RWPE2 (cell line): ENCODE results near the gene TMEM134.

ENCODE experiments used
- ATAC-seq: fragments of 200-7000 bp; cut with Tn5 transposase; 3 replicates; pipeline ENCODE4 v1.9.1; 2021; ENCODE audit warnings: low read depth
- DNase-seq: peaks from one replicate; pipeline ENCODE4 v3.0.0-alpha.2; 2020; ENCODE audit warnings: low spot score
- H3K27ac ChIP-seq: fragments of 450-650 bp; 2 replicates; pipeline ENCODE4 v1.5.1; 2017; ENCODE audit warnings: mild to moderate bottlenecking; ENCODE audit not compliant: poor library complexity, severe bottlenecking
- H3K27me3 ChIP-seq: fragments of 250-450 bp; sonication (Bioruptor Pico); 2 replicates; pipeline ENCODE4 v1.5.1; 2021; ENCODE audit warnings: mild to moderate bottlenecking, moderate library complexity; ENCODE audit not compliant: insufficient read depth, poor library complexity, severe bottlenecking
- H3K36me3 ChIP-seq: fragments of 250-450 bp; sonication (Bioruptor Pico); 2 replicates; pipeline ENCODE4 v1.5.1; 2020; ENCODE audit warnings: low read depth, mild to moderate bottlenecking, moderate library complexity
- H3K4me1 ChIP-seq: fragments of 250-450 bp; sonication (Bioruptor Pico); 2 replicates; pipeline ENCODE4 v1.5.1; 2021; ENCODE audit warnings: mild to moderate bottlenecking, moderate library complexity; ENCODE audit not compliant: insufficient read depth, poor library complexity, severe bottlenecking
- H3K4me3 ChIP-seq: fragments of 250-450 bp; sonication (Bioruptor Pico); 2 replicates; pipeline ENCODE4 v1.5.1; 2021; ENCODE audit warnings: mild to moderate bottlenecking, moderate library complexity; ENCODE audit not compliant: severe bottlenecking
- H3K9me3 ChIP-seq: fragments of 250-450 bp; sonication (Bioruptor Pico); 2 replicates; pipeline ENCODE4 v1.5.1; 2021; ENCODE audit warnings: mild to moderate bottlenecking, moderate library complexity; ENCODE audit not compliant: severe bottlenecking
- CTCF ChIP-seq: fragments of 450-650 bp; IDR thresholded peaks from one replicate; pipeline ENCODE4 v1.5.1; 2017; ENCODE audit warnings: mild to moderate bottlenecking, moderate library complexity; ENCODE audit not compliant: poor library complexity, severe bottlenecking

TMEM134 gene

GRCh38 chr11:67413266-67413849 is 55.7 kb downstream of the TMEM134 start:
- H3K27me3 ChIP-seq, result no peaks in the 10 kb centered on the region
- DNase-seq, result no peak
- no peak overlapping the region for H3K27ac ChIP-seq
- ATAC-seq, result no peak
- H3K9me3 ChIP-seq, result no peaks in the 10 kb centered on the region
- no peak for TF ChIP-seq CTCF
- no peaks in the 10 kb centered on the region for H3K36me3 ChIP-seq
- no peaks in the 10 kb centered on the region for H3K4me1 ChIP-seq
- H3K4me3 ChIP-seq, result no peak overlapping the region

- no peak for TF ChIP-seq CTCF
- Histone ChIP-seq H3K4me1 (no peaks in the 10 kb centered on the region), H3K27ac (no peak overlapping the region), H3K27me3 (no peaks in the 10 kb centered on the region), H3K36me3 (no peaks in the 10 kb centered on the region), H3K4me3 (no peak overlapping the region), H3K9me3 (no peaks in the 10 kb centered on the region)
- DNase-seq, result no peak
- ATAC-seq, result no peak
Measured at GRCh38 chr11:67412495-67413179, 56.4 kb downstream of the TMEM134 start.

GRCh38 chr11:67411785-67412152 is 57.3 kb downstream of the TMEM134 start:
- Histone ChIP-seq H3K4me1 (no peaks in the 10 kb centered on the region), H3K4me3 (no peak overlapping the region), H3K9me3 (no peaks in the 10 kb centered on the region), H3K27me3 (no peaks in the 10 kb centered on the region), H3K36me3 (no peaks in the 10 kb centered on the region), H3K27ac (no peak overlapping the region)
- no peak for TF ChIP-seq CTCF
- peak; percentile 3; the same call in 1 of the 3 replicates for ATAC-seq
- DNase-seq, result no peak
